SK-N-SH (cell line): ENCODE results near the gene BMP6. TPM values are rescaled to one million over a fixed set of nuclear protein-coding genes. Genes with fewer than 3 reads are reported as not detected.
A peak's percentile ranks its signal among the peaks of the same experiment; 100 is the strongest.

Experiments used
- CTCF ChIA-PET: fragments of 300-600, 350-600 bp; formaldehyde crosslinking; extraction: SDS; loops from one replicate; lab custom pipeline; 2021; lab: Yijun Ruan, JAX
- POLR2A ChIA-PET: fragments of 350-600 bp; sonication (Branson Sonifier 250); formaldehyde crosslinking; extraction: SDS; loops from one replicate; lab custom pipeline; 2020; ENCODE audit warnings: antibody characterized with exemption, inconsistent platforms; lab: Yijun Ruan, JAX
- DNase-seq: peaks from one replicate; pipeline ENCODE4 v3.0.0; 2012
- H2AFZ ChIP-seq: fragments of 200-600 bp; sonication (generic); 2 replicates; pipeline ENCODE4 v1.8.1; 2016; ENCODE audit warnings: antibody characterized with exemption, mild to moderate bottlenecking, low read depth
- H3F3A ChIP-seq: fragments of 200-600 bp; sonication (generic); replicated peaks from 2 replicates; pipeline ENCODE3; 2016; ENCODE audit warnings: antibody characterized with exemption, mild to moderate bottlenecking; ENCODE audit not compliant: insufficient read depth
- H3K27ac ChIP-seq, 2 experiments: fragments of 200-500 bp in 1 of 2; fragments of 200-600 bp in 1 of 2; sonication (Bioruptor generic) in 1 of 2; sonication (generic), shearing (Covaris generic) in 1 of 2; 2 replicates each; pipeline versions ENCODE4 v1.5.1 to v1.6.1; 2014 to 2016; ENCODE audit warnings: low read depth in 2 of 2, inconsistent platforms in 1 of 2, low read length in 1 of 2, mild to moderate bottlenecking in 1 of 2, mixed read lengths in 1 of 2
- H3K27me3 ChIP-seq: fragments of 200-600 bp; sonication (generic), shearing (Covaris generic); 2 replicates; pipeline ENCODE4 v1.6.1; 2016; ENCODE audit warnings: mixed run types; ENCODE audit not compliant: insufficient read depth
- H3K36me3 ChIP-seq, 2 experiments: fragments of 200-500 bp in 1 of 2; fragments of 200-600 bp in 1 of 2; sonication (Bioruptor generic) in 1 of 2; sonication (generic) in 1 of 2; replicated peaks in 1 of 2; 2 replicates each; pipeline versions ENCODE3 to v1.5.1; 2014 to 2016; ENCODE audit warnings: low read length in 1 of 2, mild to moderate bottlenecking in 1 of 2; ENCODE audit not compliant: insufficient read depth in 2 of 2, control insufficient read depth in 1 of 2
- H3K4me1 ChIP-seq, 2 experiments: fragments of 200-500 bp in 1 of 2; fragments of 200-600 bp in 1 of 2; sonication (Bioruptor generic) in 1 of 2; sonication (generic), shearing (Covaris generic) in 1 of 2; 2 replicates each; pipeline versions ENCODE4 v1.5.1 to v1.6.1; 2014 to 2016; ENCODE audit warnings: low read depth in 1 of 2, low read length in 1 of 2, mixed run types in 1 of 2; ENCODE audit not compliant: insufficient read depth in 2 of 2, control insufficient read depth in 1 of 2
- H3K4me2 ChIP-seq: fragments of 200-600 bp; sonication (generic), shearing (Covaris generic); 2 replicates; pipeline ENCODE4 v1.6.1; 2017; ENCODE audit warnings: mixed run types
- H3K4me3 ChIP-seq, 2 experiments: fragments of 200-500 bp in 1 of 2; fragments of 200-600 bp in 1 of 2; sonication (Bioruptor generic) in 1 of 2; sonication (generic), shearing (Covaris generic) in 1 of 2; 2 replicates each; pipeline versions ENCODE4 v1.5.1 to v1.8.1; 2014 to 2016; ENCODE audit warnings: low read depth in 2 of 2, inconsistent platforms in 1 of 2, low read length in 1 of 2, mild to moderate bottlenecking in 1 of 2, mixed read lengths in 1 of 2, moderate library complexity in 1 of 2
- H3K79me2 ChIP-seq: fragments of 200-600 bp; sonication (generic); 2 replicates; pipeline ENCODE4 v1.8.1; 2017; ENCODE audit warnings: mild to moderate bottlenecking; ENCODE audit not compliant: insufficient read depth
- H3K9ac ChIP-seq: fragments of 200-600 bp; sonication (generic); 2 replicates; pipeline ENCODE4 v1.6.1; 2017; ENCODE audit warnings: mixed run types
- H3K9me2 ChIP-seq: fragments of 200-600 bp; sonication (generic); 2 replicates; pipeline ENCODE4 v1.6.1; 2017; ENCODE audit warnings: mixed run types
- H3K9me3 ChIP-seq: fragments of 200-600 bp; sonication (generic); 2 replicates; pipeline ENCODE4 v1.6.1; 2017; ENCODE audit warnings: mixed run types, mild to moderate bottlenecking, moderate library complexity
- H4K20me1 ChIP-seq: fragments of 200-600 bp; sonication (generic); 2 replicates; pipeline ENCODE4 v1.6.1; 2017; ENCODE audit warnings: mild to moderate bottlenecking, mixed run types; ENCODE audit not compliant: insufficient read depth
- EP300 ChIP-seq, 2 experiments: IDR thresholded peaks; 2 replicates each; pipeline versions ENCODE4 v1.4.0 to v1.6.1; 2012; ENCODE audit warnings: borderline replicate concordance in 1 of 2, low read depth in 1 of 2, low read length in 1 of 2
- FOXM1 ChIP-seq: IDR thresholded peaks from 2 replicates; pipeline ENCODE4 v1.4.0; 2012; ENCODE audit warnings: low read depth, mild to moderate bottlenecking
- GABPA ChIP-seq: IDR thresholded peaks from 2 replicates; pipeline ENCODE4 v1.4.0; 2012; ENCODE audit warnings: low read depth, mild to moderate bottlenecking
- GATA2 ChIP-seq: sonication (generic); formaldehyde crosslinking; IDR thresholded peaks from 2 replicates; pipeline ENCODE4 v1.5.0; 2020; ENCODE audit warnings: mild to moderate bottlenecking, missing genetic modification reagents
- MXI1 ChIP-seq: IDR thresholded peaks from 2 replicates; pipeline ENCODE4 v1.6.1; 2012; ENCODE audit warnings: mild to moderate bottlenecking, low read depth, low read length, improper control_type of control experiment
- NRF1 ChIP-seq: IDR thresholded peaks from 2 replicates; pipeline ENCODE4 v1.6.1; 2012; ENCODE audit warnings: low read depth, mild to moderate bottlenecking, low read length
- RCOR1 ChIP-seq: fragments of 150-350 bp; IDR thresholded peaks from 2 replicates; pipeline ENCODE4 v1.6.1; 2017; ENCODE audit warnings: antibody characterized with exemption, low read length
- TCF12 ChIP-seq: IDR thresholded peaks from 2 replicates; pipeline ENCODE4 v1.4.0; 2012
- TEAD4 ChIP-seq: IDR thresholded peaks from 2 replicates; pipeline ENCODE4 v1.4.0; 2012; ENCODE audit warnings: mild to moderate bottlenecking, borderline replicate concordance; ENCODE audit not compliant: insufficient read depth
- WGBS: methylation state at CpG from one replicate; pipeline ENCODE4 v1.1.6; 2017; ENCODE audit warnings: low lambda C conversion rate; 5-methylcytosine and 5-hydroxymethylcytosine counted together
- polyA plus RNA-seq, 3 experiments: library from polyadenylated mRNA; depleted of rRNA; stranded (reverse); fragments of >200 nt; gene quantifications; 2 replicates each; pipeline ENCODE4 v1.2.3, GENCODE V29; 2012
- TF ChIP-seq, protein P1 (sequence below): IDR thresholded peaks from 2 replicates; pipeline ENCODE4 v1.6.1; 2012; ENCODE audit warnings: mild to moderate bottlenecking, low read depth, low read length, moderate library complexity
- TF ChIP-seq, protein P2 (sequence below): IDR thresholded peaks from 2 replicates; pipeline ENCODE4 v1.4.0; 2012; ENCODE audit warnings: low read depth

Gene BMP6
- polyA plus RNA-seq, 1 of the 3 experiments (the other 2 are of a cell fraction), result not detected

DNA sequence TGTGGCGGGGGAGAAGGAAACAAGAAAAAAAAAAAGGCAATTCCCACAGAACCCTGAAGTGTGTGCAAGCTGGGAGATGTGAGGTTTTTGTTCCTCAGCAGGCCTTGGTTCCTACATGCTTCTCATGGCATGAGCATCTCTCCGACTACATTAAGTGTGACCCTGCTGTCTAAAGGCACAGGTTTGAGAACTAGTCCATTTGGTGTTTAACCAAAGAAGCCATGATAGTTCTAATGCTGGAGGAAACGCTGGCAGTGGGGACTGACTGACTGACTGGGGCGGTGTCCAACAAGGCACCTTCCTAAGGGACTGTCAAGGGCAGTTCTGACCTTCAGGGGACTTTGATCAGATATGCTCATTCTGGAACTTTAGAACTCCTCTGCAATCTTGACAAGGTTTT lies 180.8 kb downstream of the BMP6 start (continued):
- TF ChIP-seq, protein P1, sequence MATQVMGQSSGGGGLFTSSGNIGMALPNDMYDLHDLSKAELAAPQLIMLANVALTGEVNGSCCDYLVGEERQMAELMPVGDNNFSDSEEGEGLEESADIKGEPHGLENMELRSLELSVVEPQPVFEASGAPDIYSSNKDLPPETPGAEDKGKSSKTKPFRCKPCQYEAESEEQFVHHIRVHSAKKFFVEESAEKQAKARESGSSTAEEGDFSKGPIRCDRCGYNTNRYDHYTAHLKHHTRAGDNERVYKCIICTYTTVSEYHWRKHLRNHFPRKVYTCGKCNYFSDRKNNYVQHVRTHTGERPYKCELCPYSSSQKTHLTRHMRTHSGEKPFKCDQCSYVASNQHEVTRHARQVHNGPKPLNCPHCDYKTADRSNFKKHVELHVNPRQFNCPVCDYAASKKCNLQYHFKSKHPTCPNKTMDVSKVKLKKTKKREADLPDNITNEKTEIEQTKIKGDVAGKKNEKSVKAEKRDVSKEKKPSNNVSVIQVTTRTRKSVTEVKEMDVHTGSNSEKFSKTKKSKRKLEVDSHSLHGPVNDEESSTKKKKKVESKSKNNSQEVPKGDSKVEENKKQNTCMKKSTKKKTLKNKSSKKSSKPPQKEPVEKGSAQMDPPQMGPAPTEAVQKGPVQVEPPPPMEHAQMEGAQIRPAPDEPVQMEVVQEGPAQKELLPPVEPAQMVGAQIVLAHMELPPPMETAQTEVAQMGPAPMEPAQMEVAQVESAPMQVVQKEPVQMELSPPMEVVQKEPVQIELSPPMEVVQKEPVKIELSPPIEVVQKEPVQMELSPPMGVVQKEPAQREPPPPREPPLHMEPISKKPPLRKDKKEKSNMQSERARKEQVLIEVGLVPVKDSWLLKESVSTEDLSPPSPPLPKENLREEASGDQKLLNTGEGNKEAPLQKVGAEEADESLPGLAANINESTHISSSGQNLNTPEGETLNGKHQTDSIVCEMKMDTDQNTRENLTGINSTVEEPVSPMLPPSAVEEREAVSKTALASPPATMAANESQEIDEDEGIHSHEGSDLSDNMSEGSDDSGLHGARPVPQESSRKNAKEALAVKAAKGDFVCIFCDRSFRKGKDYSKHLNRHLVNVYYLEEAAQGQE, result no peak
- no peak for TF ChIP-seq TEAD4
- TF ChIP-seq, all 33 proteins: peak for 0

DNA sequence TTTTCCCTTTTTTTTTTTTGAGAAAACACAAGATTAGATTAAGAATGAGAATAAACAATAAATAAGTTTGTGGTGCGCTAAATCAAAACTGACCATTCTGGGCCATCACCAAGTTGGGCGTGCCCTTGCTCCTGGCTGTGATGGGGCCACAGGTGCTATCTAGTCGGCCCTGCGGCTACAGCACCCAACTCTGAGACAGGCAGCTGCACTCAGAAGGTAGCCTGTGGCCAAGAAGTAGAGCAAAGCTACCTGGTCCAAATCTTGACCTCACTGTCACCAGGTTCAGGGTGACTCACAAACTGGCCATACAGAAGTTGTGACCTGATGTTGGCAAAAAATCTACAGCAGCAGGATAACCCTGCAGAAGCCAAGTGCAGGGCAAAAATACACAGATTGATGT lies 181.3 kb downstream of the BMP6 start:
- Histone ChIP-seq H3K4me1 (peaks cover 11% of the 10 kb centered on the region in 2 experiments; a peak in 2 of 4 replicates), H3K4me2 (no peak overlapping the region), H3K9me3 (no peaks in the 10 kb centered on the region), H4K20me1 (peaks cover 51% of the 10 kb centered on the region), H3F3A (peaks cover 3% of the 10 kb centered on the region), H3K27me3 (no peaks in the 10 kb centered on the region), H3K79me2 (peaks cover 53% of the 10 kb centered on the region), H3K9ac (no peak overlapping the region), H3K27ac (no peak overlapping the region), H3K4me3 (no peak overlapping the region), H3K9me2 (no peaks in the 10 kb centered on the region; the same call in 1 of the 2 replicates), H2AFZ (no peak overlapping the region), H3K36me3 (peaks cover 31% of the 10 kb centered on the region in 2 experiments)
- WGBS, result 96% methylated on average over 4 of the region's 4 CpGs
- DNase-seq, result no peak
- CTCF ChIA-PET, result no interaction called here
- TF ChIP-seq NRF1 (no peak), EP300 (IDR thresholded peaks at IDR 0.05; ENCODE audit: borderline replicate concordance in 1 of 2, low read depth in 1 of 2, low read length in 1 of 2) (no peak), TCF12 (no peak)
- POLR2A ChIA-PET, result no interaction called here

DNA sequence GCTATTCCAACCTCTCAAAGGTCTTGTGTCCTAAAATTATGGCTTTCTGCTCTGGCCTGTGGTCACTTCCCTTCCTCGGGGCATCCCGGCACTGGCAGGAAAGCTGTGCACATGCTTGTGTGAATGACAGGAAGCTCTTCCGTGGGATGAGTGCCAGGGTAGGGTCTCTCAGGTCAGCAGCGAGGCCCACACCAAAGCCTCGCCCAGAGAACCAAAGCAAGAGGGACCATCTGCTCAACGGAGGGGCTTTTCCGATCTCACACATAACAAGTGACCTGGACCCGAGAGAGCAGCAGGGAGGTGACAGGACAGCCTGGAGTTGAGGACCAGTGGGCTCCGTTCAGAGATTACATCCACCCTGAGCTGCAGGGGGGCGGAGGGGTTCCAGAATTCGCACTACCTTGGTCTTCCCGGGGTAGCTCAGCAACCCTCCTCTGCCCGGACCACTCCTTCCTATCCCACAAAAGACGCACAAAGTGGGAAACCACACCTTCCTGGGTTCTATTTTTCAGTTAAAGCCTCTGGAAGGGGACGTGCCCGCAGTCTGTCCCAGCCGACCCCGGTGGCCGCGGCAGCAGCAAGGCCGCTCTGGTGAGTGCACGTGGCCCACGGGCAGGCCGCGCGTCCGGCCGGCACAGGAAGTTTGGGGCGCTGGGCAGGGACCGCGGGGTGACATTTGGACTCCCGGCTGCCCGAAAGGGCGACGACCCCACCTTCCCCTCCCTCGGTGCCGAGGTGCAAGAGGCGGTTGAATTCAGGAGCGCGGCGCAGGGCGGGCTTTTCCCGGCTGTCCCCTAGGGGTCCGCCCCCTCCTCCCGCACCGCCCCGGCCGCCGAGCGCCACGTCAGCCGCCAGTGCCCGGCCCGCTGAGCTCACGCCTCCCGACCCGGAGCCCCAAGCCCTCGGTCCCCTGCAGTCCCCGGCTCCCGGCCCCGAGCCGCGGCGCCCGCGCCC lies 183.7 kb downstream of the BMP6 start:
- peaks cover 7 to 8% of the 10 kb centered on the region in 2 experiments for H3K36me3 ChIP-seq
- peaks cover 53% of the 10 kb centered on the region for H3K79me2 ChIP-seq
- peak overlapping the region; percentile 67 for H3K9ac ChIP-seq
- H3K4me1 ChIP-seq, result peaks cover 11% of the 10 kb centered on the region in 2 experiments; a peak in 2 of 4 replicates
- H3K4me3 ChIP-seq, result peak overlapping the region; percentile 72 to 85
- ChIA-PET CTCF (interaction anchor here (0.7 to 1.2 kb wide), 2 partner anchors 20 to 95 kb away, joined by 3 read pairs; no protein-coding TSS in a partner anchor), POLR2A (interaction anchor here (1.0 kb wide), 1 partner anchor 16 kb away, joined by 3 read pairs; no protein-coding TSS in a partner anchor)
- peaks cover 3% of the 10 kb centered on the region for H3F3A ChIP-seq
- H4K20me1 ChIP-seq, result peaks cover 48% of the 10 kb centered on the region
- WGBS, result 4% methylated on average over 12 of the region's 66 CpGs
- no peaks in the 10 kb centered on the region for H3K9me3 ChIP-seq
- H3K27me3 ChIP-seq, result peaks cover 6% of the 10 kb centered on the region; the same call in 1 of the 2 replicates
- TF ChIP-seq FOXM1 (no peak), MXI1 (peak; percentile 83), GATA2 (CRISPR knock-in tag) (0 out of 2 replicates have a peak, but pooled peaks have one; percentile 5), GABPA (peak; percentile 55; the same call in 1 of the 2 replicates), RCOR1 (no peak)
- TF ChIP-seq, protein P2, sequence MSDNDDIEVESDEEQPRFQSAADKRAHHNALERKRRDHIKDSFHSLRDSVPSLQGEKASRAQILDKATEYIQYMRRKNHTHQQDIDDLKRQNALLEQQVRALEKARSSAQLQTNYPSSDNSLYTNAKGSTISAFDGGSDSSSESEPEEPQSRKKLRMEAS, result peak; percentile 96
- TF ChIP-seq, all 33 proteins: peak for 4
- Histone ChIP-seq H3K27ac (peak overlapping the region; percentile 43 to 65; a peak in 3 of 4 replicates), H3K4me2 (peak overlapping the region; percentile 99), H2AFZ (peak overlapping the region; percentile 33; the same call in 1 of the 2 replicates), H3K9me2 (no peaks in the 10 kb centered on the region; the same call in 1 of the 2 replicates)
- DNase-seq, result peak; percentile 91
